Ovary (tissue), 3 donors: ENCODE measurements around the gene FAM13B.

ENCODE experiments used
- CTCF ChIP-seq, 3 donors: fragments of 450-650 bp in 2 of 3; fragments of 200-600 bp in 1 of 3; IDR thresholded peaks; one replicate each; pipeline versions ENCODE4 v1.5.1 to v1.8.0; 2016 to 2022; ENCODE audit warnings: antibody characterized with exemption in 3 of 3, mild to moderate bottlenecking in 1 of 3
- POLR2A ChIP-seq: fragments of 450-650 bp; IDR thresholded peaks from one replicate; pipeline ENCODE4 v1.6.1; 2017; ENCODE audit warnings: antibody characterized with exemption, mild to moderate bottlenecking, moderate library complexity
- donor health status: DM: no; HTN: no; CAD: no.

DNA sequence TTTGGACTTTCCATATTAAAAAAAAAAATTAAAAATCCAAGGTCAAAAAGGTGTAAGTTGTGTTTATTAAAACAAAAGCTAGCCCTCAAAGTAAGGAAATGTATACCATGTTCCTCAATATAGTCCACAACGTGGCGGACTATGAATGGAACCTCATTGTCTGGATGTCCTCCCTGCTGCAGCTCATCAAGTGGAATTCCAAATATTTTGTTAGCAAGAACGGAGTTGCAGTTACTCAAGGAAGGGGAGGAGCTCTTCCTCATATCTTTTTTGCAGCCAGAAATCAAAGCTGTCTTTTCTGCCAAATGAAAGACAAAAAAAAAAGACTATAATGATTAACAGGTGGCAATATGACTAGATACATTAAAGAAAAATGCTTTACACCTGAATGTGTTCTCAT lies 14.0 kb downstream of the FAM13B start:
- no peak for TF ChIP-seq POLR2A
- no peak for TF ChIP-seq CTCF (IDR thresholded peaks at IDR 0.05)
